GM12875 (cell line): ENCODE results near the gene DACH1.

ENCODE experiments used
- H3K4me3 ChIP-seq: one replicate; pipeline ENCODE4 v1.5.1; 2011; ENCODE audit warnings: low read depth, low read length, control low read depth
- TF ChIP-seq, protein P1 (sequence below): IDR thresholded peaks from 2 replicates; pipeline ENCODE4 v1.5.1; 2011; ENCODE audit warnings: low read depth, mild to moderate bottlenecking, control low read depth, inconsistent platforms, low read length, moderate library complexity, borderline replicate concordance; ENCODE audit not compliant: insufficient read depth

Gene DACH1

DNA sequence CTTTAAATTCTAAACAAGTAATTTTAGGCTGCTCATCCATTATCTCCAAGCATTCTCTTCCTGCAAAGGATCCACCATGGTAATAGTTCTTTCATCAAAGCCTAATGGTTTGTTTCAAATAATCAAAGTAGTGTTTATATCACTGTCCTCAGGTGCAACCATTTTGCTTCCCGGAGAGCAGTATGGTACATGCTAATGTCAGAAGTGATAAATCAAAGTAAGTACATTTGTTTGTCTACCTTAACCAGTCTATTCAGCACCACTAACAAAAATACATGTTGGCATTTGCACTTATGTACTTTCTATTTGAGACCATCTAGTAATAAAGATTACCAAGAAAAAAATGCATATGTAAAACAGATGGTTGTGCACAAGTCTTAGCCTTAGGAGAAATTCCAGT is 37.5 kb downstream of the DACH1 start:
- H3K4me3 ChIP-seq, result no peak overlapping the region
- TF ChIP-seq, protein P1, sequence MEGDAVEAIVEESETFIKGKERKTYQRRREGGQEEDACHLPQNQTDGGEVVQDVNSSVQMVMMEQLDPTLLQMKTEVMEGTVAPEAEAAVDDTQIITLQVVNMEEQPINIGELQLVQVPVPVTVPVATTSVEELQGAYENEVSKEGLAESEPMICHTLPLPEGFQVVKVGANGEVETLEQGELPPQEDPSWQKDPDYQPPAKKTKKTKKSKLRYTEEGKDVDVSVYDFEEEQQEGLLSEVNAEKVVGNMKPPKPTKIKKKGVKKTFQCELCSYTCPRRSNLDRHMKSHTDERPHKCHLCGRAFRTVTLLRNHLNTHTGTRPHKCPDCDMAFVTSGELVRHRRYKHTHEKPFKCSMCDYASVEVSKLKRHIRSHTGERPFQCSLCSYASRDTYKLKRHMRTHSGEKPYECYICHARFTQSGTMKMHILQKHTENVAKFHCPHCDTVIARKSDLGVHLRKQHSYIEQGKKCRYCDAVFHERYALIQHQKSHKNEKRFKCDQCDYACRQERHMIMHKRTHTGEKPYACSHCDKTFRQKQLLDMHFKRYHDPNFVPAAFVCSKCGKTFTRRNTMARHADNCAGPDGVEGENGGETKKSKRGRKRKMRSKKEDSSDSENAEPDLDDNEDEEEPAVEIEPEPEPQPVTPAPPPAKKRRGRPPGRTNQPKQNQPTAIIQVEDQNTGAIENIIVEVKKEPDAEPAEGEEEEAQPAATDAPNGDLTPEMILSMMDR, result no peak

GRCh38 chr13:71828564-71828963 is 38.4 kb downstream of the DACH1 start:
- TF ChIP-seq, protein P1, result no peak
- H3K4me3 ChIP-seq, result no peak overlapping the region

DNA sequence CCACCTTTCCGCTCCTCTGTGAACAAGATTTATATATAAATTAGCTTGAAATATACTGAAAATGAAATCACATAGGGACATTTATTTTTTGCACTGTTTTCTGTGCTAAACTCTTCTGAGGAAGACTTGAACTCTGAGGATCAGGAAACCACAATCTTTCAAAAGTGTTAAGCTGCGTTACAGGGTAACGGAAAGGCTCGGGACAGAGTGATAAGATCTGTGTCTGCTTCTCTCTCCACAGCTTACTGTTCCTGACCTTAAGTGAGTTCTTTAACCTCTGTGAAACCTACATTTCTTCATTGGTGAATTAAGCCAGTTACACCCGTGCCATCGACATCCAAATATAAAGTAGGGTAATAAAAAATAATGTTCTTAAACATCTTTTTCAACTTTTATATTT is 38.9 kb downstream of the DACH1 start:
- no peak overlapping the region for H3K4me3 ChIP-seq
- TF ChIP-seq, protein P1, result no peak

GRCh38 chr13:71827241-71827640 is 39.8 kb downstream of the DACH1 start:
- TF ChIP-seq, protein P1, result no peak
- H3K4me3 ChIP-seq, result no peak overlapping the region

- TF ChIP-seq, protein P1, result no peak
These were observed 46.3 kb downstream of the DACH1 start for GRCh38 chr13:71820699-71821098.

DNA sequence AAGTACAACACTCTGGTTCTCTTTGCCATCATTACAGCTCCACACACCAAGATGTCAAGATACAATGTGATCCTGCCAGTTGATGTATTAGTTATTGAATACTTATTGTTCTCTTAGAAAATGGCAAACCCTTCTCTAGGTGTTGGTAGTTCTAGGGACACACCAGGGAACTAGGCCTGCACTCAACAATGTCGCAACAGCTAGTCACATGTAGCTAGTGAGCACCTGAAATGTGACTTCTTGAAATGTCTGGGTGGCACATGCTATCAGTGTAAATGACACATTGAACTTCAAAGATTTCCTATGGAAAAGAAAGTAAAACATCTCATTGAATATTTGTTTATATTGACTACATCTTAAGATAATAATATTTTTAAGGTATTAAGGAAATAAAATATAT is 49.7 kb downstream of the DACH1 start:
- TF ChIP-seq, protein P1, result no peak
- H3K4me3 ChIP-seq, result no peak overlapping the region

More at GRCh38 chr13:71820699-71821098, 46.3 kb downstream of the DACH1 start:
- no peak overlapping the region for H3K4me3 ChIP-seq

DNA sequence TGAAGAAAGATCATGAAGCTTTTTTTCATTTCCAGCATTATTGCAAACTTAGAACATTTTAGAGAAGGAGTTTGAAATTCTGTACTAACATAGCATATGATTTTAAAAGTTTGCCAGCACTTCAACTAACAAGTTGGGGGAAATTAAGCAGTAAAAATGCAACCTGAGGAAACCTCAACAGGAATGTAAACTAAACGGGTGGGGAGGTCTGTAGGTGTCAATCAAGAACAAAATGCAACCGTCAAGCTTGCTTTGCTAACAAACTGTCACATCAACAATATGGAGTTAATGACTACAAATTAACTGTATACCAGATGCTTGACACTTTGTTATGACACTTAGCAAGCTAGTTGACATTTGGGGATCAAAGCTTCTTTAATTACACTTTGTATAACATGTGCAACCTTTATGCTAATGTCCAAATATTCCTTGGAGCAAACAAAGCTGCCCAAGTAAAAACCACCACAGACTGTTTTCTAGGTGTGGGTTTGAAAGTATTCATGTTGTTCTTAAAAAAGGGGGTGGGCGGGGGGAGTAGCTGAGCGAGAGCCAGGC is 52.1 kb downstream of the DACH1 start:
- no peak overlapping the region for H3K4me3 ChIP-seq
- TF ChIP-seq, protein P1, result no peak
